Motor neuron (in vitro differentiated cells): ENCODE measurements around the gene TMEM217. TPM values are rescaled to one million over a fixed set of nuclear protein-coding genes. Genes with fewer than 3 reads are reported as not detected.
A peak's percentile ranks its signal among the peaks of the same experiment; 100 is the strongest.

Source experiments
- ATAC-seq, 8 experiments: fragments of 200-7000 bp; cut with Tn5 transposase; replicated peaks in 6 of 8; 2 replicates each; pipeline ENCODE4 v1.8.0; 2021; ENCODE audit warnings: mild to moderate bottlenecking in 8 of 8, moderate library complexity in 8 of 8
- H3K27ac ChIP-seq, 2 donors: fragments of 250-450 bp; sonication (Bioruptor Pico); 2 replicates each; pipeline ENCODE4 v1.9.0; 2021; ENCODE audit warnings: antibody characterized with exemption in 2 of 2, mild to moderate bottlenecking in 2 of 2, moderate library complexity in 1 of 2
- H3K4me1 ChIP-seq, 2 donors: fragments of 250-450 bp; sonication (Bioruptor Pico); replicated peaks in 1 of 2; 2 replicates each; pipeline ENCODE4 v1.6.1; 2021; ENCODE audit warnings: antibody characterized with exemption in 2 of 2, mild to moderate bottlenecking in 2 of 2, moderate library complexity in 1 of 2
- H3K4me3 ChIP-seq, 5 donors: fragments of 250-450 bp; sonication (Bioruptor Pico); 2 replicates each; pipeline ENCODE4 v1.9.0; 2021; ENCODE audit warnings: antibody characterized with exemption in 5 of 5, mild to moderate bottlenecking in 5 of 5, moderate library complexity in 4 of 5
- WGBS, 10 experiments: fragments of 450-650 bp; shearing (Covaris generic); methylation state at CpG; one replicate each; pipeline ENCODE4 v1.0.0; 2022; 5-methylcytosine and 5-hydroxymethylcytosine counted together
- in situ Hi-C, 9 experiments: fragments of 400-800 bp; cut with MboI; loops; one replicate each; pipeline ENCODE4 v1.15.0; 2021; ENCODE audit warnings: low sequenced_read_pairs in 9 of 9, low pct_unique_long_range_greater_than_20kb in 2 of 9; ENCODE audit not compliant: unreplicated experiment in 9 of 9
- total RNA-seq, 8 experiments: library from RNA; unstranded; fragments of 300-600 nt; gene quantifications; 2 replicates each; pipeline versions ENCODE4 v1.2.3 to v1.2.4, GENCODE V29; 2022

Gene TMEM217
- total RNA-seq, 8 experiments from 2014 or later: 0.73 to 9.4 (median 2.1) TPM

DNA sequence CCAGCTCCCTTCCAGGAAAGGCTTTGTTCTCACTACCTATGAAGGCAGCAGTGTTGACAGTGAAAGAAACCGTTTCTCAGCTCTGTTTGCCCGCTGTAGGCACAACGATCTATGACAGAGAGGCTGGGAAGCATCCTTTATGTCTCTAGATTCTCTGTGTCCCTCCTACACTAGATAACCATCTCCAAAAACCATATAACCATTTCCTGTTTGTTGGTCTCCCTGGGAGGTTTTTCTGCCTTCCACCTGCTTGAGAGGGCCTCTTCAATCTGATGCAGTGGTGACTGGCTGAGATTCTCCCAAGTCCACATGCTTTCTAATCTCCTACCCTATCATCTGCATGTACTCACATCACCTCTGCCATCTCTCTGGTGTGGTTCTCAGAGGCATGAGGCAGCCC is 32.0 kb upstream of the TMEM217 start:
- in situ Hi-C loops: no loop called here

DNA sequence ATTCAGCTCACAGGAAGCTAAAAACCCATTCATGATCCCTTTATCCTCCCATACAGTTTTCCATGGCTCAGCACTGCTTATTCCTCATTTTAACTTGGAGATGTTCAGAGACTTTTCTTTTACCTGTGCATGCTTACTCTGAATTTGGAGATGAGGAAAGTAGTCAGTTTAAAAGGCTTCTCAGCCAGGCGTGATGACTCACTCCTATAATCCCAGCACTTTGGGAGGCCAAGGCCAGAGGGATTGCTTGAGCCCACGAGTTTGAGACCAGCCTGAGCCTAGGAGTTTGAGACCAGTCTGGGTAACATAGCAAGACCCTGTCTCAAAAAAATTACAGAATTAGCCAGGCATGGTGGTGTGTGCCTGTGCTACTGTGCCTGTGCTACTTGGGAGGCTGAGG is 30.3 kb upstream of the TMEM217 start:
- no peak overlapping the region for H3K4me3 ChIP-seq
- no peak for ATAC-seq
- H3K27ac ChIP-seq: no peak overlapping the region

More for the DNA sequence above, 32.0 kb upstream of the TMEM217 start:
- Histone ChIP-seq H3K27ac (no peak overlapping the region), H3K4me1 (no peaks in the 10 kb centered on the region), H3K4me3 (no peak overlapping the region)
- WGBS, 10 experiments: 79 to 100% (median 100%) methylated on average over 1 to 3 of the region's 3 CpGs; no CpG with 5 or more reads in 4 of the 10 experiments
- peak in 1 of 8 experiments; percentile 28 for ATAC-seq

DNA sequence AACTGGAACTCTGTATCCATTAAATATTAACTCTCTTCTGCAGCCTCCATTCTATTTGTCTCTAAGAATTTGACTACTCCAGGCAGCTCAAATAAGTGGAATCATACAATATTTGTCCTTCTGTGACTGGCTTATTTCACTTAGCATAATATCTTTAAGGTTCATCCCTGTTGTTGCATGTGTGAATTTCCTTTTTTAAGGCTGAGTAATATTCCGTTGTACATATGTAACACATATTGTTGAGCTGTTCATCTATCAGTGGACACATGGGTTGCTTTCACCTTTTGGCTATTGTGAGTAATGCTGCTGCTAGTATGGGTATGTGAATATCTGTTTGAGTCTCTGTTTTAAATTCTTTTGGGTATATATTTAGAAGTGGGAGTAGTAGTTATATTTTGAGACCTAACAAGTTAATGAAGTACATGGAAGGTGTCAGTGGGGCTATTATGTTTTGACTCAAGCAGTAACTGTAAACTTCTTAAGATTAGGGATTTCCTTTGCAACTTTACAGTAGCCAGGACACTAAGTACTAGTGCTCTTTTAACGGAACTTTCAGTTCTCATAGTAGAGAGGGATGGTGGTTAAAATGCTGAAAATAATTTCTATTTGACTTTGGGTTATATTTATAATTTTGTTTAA is 29.7 kb upstream of the TMEM217 start:
- in situ Hi-C loops: no loop called here
- H3K27ac ChIP-seq: no peak overlapping the region

More for the DNA sequence above, 30.3 kb upstream of the TMEM217 start:
- 33 to 100% (median 78%) methylated on average over 1 to 2 of the region's 2 CpGs; no CpG with 5 or more reads in 5 of the 10 experiments for WGBS, 10 experiments
- in situ Hi-C loops: no loop called here
- H3K4me1 ChIP-seq: no peaks in the 10 kb centered on the region

DNA sequence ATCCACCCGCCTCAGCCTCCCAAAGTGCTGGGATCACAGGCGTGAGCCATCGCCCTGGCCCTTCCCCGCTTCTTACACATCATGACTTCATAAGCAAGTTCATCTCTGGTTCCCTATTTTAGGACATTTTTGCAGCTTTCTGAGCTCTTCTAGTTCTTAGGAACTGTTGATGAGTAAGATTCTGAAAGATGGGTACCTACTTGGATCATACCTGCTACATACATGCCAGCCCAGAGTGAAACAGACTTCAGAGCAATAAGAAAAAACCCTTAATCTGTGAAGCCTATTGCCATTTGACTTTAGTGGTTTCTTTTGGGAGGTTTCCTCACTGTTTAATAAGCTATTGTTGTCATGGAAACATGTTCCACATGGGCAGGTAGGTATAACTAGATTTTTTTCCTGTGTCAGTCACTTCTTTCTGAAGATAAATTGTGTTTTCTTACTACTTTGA is 27.9 kb upstream of the TMEM217 start:
- no peak for ATAC-seq
- Histone ChIP-seq H3K4me1 (no peaks in the 10 kb centered on the region), H3K4me3 (no peak overlapping the region), H3K27ac (no peak overlapping the region)
- 100% methylated on average over 2 of the region's 4 CpGs; no CpG with 5 or more reads in 9 of the 10 experiments for WGBS, 10 experiments
- in situ Hi-C loops: no loop called here

More for the DNA sequence above, 29.7 kb upstream of the TMEM217 start:
- ATAC-seq: no peak
- H3K4me3 ChIP-seq: no peak overlapping the region
- no peaks in the 10 kb centered on the region for H3K4me1 ChIP-seq
- WGBS, 10 experiments: 94 to 100% (median 98%) methylated on average over 1 to 2 of the region's 2 CpGs; no CpG with 5 or more reads in 2 of the 10 experiments

DNA sequence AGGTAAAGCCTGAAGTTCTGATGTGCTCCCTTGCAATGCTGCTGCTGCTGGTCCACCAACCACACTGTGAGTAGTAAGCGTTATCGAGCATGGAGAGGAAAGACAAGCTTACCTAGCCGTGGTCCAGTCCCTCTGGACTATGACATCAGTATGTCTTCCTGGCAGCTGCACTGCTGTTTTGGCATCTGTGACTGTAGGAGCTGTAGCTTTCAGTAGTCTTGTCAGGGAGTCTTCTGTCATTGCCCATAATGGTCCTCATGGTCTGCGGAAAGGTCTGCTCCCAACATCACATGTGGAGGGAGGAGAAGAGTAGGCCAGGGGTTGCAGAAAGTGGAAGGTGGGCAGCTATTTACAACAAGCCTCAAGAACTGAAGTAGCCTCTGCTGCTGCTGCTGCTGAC is 26.8 kb upstream of the TMEM217 start:
- WGBS, 10 experiments: 70 to 100% (median 97%) methylated on average over 1 to 4 of the region's 4 CpGs; no CpG with 5 or more reads in 2 of the 10 experiments
- in situ Hi-C loops: no loop called here
- Histone ChIP-seq H3K4me1 (no peaks in the 10 kb centered on the region), H3K27ac (no peak overlapping the region), H3K4me3 (no peak overlapping the region)
- no peak for ATAC-seq

DNA sequence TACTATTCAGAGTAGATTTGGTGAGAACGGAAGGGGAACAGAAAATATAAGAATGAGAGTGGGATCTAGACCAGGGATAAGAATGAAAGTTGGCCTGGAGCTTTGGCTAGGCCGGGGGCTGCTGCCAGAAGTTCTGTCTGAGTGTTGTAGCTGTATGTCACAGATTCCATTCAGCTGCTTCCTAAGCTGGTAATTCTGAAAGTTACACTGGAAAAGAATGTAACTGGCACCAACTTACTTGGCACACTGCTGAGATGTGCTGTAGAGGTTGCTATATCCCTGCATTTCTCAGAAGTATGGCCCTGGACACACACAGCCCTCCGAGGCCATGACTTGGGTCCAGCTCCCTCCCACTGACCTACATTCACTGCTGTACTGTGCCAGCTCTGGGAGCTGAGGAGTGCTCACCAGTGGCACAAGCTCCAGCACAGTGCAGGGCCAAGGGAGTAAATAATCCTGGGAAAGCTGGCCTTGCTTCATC is 25.8 kb upstream of the TMEM217 start:
- 0 to 100% (median 20%) methylated on average over 1 to 2 of the region's 3 CpGs; no CpG with 5 or more reads in 5 of the 10 experiments for WGBS, 10 experiments
- in situ Hi-C loops: no loop called here
- Histone ChIP-seq H3K4me1 (no peaks in the 10 kb centered on the region), H3K4me3 (no peak overlapping the region), H3K27ac (no peak overlapping the region)
- ATAC-seq: peak in 2 of 8 experiments; percentile 27 to 94

DNA sequence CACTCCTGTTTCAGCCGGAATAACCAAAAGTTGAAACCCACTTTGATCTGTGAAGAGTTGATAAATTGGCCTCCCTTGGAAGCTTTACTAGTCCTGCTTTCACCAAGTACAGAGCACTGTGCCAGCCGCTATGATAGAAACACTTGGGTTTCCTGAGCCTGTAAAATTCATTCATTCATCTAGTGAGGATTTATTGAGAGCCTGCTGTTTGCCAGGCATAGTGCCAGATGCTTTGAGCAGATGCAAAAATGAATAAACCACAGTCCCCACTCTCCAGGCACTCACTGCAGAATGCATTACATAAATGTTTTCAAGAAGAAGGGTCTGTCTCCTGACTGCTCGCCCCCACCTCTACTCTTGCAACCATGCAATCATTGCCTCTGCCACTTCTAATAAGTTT is 25.3 kb upstream of the TMEM217 start:
- peak in 4 of 8 experiments; percentile 13 to 58 (median 35) for ATAC-seq
- Histone ChIP-seq H3K4me1 (no peaks in the 10 kb centered on the region), H3K4me3 (no peak overlapping the region), H3K27ac (no peak overlapping the region)
- in situ Hi-C loops: no loop called here
- WGBS, 10 experiments: 0 to 100% (median 63%) methylated on average over 1 to 3 of the region's 3 CpGs; no CpG with 5 or more reads in 2 of the 10 experiments

DNA sequence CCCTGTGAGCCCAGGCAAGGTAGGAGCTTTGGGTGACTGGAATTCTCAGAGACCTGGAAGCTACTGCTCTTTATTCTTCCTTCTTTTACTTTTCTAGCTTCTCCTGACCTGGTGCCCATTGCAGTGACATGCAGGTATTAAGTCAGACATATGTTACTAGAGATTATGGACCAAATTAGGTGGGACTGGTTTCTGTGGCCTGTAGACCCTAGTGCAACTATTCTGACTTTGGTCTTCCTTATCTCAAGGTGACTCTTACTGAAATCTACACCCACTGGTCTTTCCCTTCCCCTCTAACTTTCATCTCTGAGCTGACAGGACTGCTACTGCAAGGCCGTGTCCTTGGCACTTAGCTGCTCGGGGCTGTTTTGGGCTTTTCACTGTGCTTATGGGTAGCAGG is 24.4 kb upstream of the TMEM217 start:
- 75 to 100% (median 100%) methylated on average over 1 to 2 of the region's 2 CpGs; no CpG with 5 or more reads in 7 of the 10 experiments for WGBS, 10 experiments
- in situ Hi-C loops: no loop called here
- Histone ChIP-seq H3K27ac (no peak overlapping the region), H3K4me1 (no peaks in the 10 kb centered on the region), H3K4me3 (no peak overlapping the region)
- no peak for ATAC-seq

DNA sequence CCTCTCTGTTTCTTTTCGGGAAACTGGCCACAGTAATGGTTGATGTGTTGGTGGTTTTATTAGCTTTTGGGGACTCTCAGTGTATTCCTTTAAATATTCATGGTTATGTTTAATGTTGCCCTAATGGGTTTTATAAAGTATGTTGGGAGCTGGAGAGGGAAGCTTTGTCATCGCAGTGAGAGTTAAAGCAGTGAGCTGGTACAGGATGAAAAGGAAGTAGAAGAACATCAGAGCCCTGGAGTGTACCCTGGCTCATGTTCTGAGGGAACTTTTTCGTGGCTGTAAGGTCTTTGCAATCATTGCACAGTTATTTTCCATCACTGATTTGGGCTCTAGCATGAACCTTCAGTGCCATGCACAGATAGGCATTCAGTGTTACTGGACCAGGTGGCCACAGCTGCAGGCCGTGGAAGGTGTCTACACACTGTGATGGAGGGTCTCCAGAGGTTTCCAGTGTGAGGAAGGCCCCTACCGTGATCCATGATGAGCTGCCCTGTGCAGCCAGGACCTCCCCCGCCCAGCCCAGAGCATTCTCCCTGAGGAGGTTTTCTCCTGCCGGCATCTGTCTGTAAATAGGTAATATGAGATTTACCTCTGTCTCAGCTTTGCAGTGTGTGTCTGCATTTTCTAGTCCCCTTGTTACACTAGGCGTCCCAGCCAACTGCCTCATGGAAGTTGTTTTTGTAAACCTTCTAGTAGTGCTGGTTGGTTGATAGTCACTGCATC is 22.4 kb upstream of the TMEM217 start:
- in situ Hi-C loops: no loop called here
- Histone ChIP-seq H3K27ac (no peak overlapping the region), H3K4me1 (no peaks in the 10 kb centered on the region), H3K4me3 (no peak overlapping the region)
- ATAC-seq: no peak
- 60 to 100% (median 90%) methylated on average over 1 to 6 of the region's 8 CpGs; no CpG with 5 or more reads in 1 of the 10 experiments for WGBS, 10 experiments

DNA sequence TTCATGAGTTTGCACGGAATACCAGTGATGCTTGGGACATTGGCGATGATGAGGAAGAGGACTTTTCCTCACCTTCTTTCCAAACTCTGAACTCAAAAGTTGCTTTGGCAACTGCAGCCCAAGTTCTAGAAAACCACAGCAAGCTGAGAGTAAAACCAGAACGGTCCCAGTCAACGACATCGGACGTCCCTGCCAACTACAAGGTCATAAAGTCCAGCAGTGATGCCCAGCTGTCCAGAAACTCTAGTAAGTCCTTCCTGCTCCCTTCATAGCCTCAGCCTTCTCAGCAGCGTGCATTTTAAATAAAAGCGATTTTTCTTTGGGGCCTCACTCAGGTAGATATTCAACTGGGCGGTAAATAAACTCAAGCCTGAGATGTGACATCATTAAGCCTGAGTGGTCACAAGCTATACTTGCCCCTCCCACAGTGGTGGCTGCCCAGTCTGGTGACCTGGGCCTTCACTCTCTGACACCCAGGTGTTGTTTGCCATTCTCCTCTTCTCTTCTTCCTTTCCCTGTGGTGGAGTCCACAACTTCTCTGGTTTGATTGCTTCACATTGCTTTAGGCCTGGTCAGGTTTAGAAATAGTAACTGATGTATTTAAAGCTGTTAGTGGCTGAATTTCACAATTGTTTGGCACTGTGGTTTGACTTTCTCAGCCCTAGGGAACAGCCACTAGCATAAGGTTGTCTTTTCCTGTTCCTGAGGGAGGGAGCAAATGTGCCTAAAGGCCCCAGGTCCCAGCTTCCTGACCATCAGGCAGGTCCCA is 21.6 kb upstream of the TMEM217 start:
- Histone ChIP-seq H3K4me1 (peaks cover 0 to 2% of the 10 kb centered on the region in 2 donors), H3K4me3 (no peak overlapping the region), H3K27ac (no peak overlapping the region)
- in situ Hi-C loops: no loop called here
- WGBS, 10 experiments: 95 to 100% (median 100%) methylated on average over 1 to 9 of the region's 9 CpGs; no CpG with 5 or more reads in 1 of the 10 experiments
- peak in 2 of 8 experiments; percentile 58 to 70 for ATAC-seq

DNA sequence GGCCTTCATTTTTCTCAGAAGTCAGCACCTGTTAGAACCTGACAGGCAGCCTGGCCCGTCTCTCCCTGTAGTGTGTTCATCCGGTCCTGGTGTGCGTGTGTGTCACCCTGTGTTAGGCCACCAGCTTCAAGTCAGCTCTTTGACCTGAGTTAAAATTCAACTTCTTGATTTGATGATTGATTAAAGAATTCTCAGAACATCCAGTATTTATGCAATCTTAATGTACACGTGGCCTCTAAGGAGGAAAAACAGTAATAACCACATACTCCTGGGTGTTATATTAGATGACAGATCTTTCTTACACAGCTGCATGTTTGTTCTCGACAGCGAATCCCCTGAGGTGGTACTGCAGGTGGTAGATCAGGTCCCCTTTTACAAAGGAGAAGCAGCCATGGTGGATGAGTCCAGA is 19.1 kb upstream of the TMEM217 start:
- H3K4me1 ChIP-seq: peaks cover 0 to 17% of the 10 kb centered on the region in 2 donors
- no peak overlapping the region for H3K27ac ChIP-seq
- no peak overlapping the region for H3K4me3 ChIP-seq
- 60 to 100% (median 90%) methylated on average over 1 to 5 of the region's 6 CpGs; no CpG with 5 or more reads in 3 of the 10 experiments for WGBS, 10 experiments
- ATAC-seq: no peak
- in situ Hi-C loops: no loop called here

DNA sequence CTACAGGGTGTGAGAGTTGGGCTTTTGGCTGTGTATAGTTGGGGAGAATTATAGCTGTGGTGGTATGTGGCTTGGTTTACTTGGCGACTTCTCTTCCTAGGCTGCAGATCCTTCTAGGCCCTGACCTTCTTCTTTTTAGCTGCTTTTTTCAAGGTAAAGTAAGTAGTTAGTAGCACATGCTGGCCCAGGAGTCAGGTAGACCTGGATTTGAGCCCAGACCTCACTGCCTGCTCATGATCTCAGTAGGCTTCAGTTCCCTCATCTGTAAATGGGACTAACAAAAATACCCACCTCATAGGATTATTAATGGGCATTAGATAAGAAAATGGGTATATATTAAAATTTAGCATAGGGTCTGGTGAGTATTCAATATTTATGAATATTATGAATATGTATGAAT is 17.4 kb upstream of the TMEM217 start:
- in situ Hi-C loops: no loop called here

More for the DNA sequence above, 17.4 kb upstream of the TMEM217 start:
- H3K4me1 ChIP-seq: peaks cover 0 to 17% of the 10 kb centered on the region in 2 donors
- H3K27ac ChIP-seq: no peak overlapping the region
- 100% methylated on average over 1 of the region's 1 CpG; no CpG with 5 or more reads in 5 of the 10 experiments for WGBS, 10 experiments
- no peak overlapping the region for H3K4me3 ChIP-seq
- ATAC-seq: no peak
